Activated T-cell treated with anti-CD3 and anti-CD28 coated beads, Interleukin-2, amount 50 U/mL, for 24 hours (primary cell): ENCODE data around the gene HPSE2.
"Not testable (repeated sequence)": the region's sequence is repeated elsewhere in the genome, so short reads cannot be mapped to it uniquely, and the experiment has no call there.

Experiments used
- DNase-seq: peaks from one replicate; pipeline ENCODE4 v3.0.0-alpha.2; 2020
- H3K27ac Mint-ChIP-seq: 2 replicates; pipeline ENCODE4 v1.8.0; 2020; ENCODE audit warnings: mild to moderate bottlenecking, mixed read lengths
- H3K27me3 Mint-ChIP-seq: 2 replicates; pipeline ENCODE4 v1.8.0; 2020; ENCODE audit warnings: mixed read lengths
- H3K36me3 Mint-ChIP-seq: 2 replicates; pipeline ENCODE4 v1.8.0; 2020; ENCODE audit warnings: low read depth, mixed read lengths
- H3K4me1 Mint-ChIP-seq: 2 replicates; pipeline ENCODE4 v1.8.0; 2020; ENCODE audit warnings: low read depth, mixed read lengths
- H3K4me3 Mint-ChIP-seq: 2 replicates; pipeline ENCODE4 v1.8.0; 2020; ENCODE audit warnings: mild to moderate bottlenecking, moderate library complexity, mixed read lengths
- H3K9me3 Mint-ChIP-seq: 2 replicates; pipeline ENCODE4 v1.8.0; 2020; ENCODE audit warnings: mixed read lengths

Gene HPSE2

DNA sequence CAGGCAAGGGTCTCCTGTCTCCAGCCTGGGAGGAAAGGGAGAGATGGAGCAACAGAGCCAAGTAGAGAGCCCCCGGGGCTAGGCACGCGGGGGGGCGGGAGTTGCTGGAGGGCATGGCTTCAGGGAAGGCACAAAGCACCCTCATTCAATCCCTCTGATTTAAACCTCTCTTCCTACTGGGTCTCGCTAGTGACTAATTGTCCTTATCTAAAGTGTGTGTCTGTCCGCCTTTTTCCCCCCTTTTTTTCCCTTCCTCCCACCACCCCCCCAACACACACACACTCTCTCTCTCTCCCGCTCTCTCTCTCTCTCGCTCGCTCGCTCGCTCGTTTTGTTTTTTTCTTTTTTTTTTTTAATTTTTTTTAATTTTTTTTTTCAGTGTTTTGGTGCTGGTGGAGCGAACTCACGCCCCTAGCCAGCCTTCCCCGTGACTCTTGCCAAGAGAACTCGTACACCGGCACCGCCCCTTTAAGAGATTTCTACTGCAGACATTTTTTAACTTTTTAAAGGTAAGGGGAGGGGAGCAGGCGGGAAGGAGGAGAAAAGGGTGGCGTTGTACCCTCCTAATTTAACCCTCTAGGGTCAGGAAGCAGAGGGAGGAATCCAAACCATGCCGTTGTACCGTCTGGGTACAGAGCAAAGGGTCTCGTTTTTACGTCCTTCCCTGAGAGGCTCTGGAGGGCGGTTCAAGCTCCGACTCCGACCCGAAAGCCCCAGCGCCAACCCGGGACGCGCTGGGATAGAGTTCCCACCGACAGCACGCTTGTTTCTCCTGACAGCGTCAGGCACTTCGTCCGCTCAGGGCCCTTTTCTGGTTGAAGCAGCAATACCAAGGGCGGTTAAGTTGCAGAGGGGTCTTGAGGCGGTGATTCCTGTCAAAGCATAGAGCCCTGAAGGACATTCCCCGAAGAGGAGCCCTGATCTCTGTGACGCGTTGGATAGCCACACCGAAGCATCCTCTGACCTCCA lies at the start of gene HPSE2:
Gene HPSE2, minus strand, starts transcription at position 195 of the 969 bp plus-strand sequence.
- Mint-ChIP-seq H3K27ac (no peak within 1 kb of the TSS), H3K27me3 (peaks cover 82% of the 10 kb centered on the region), H3K4me1 (peaks cover 32% of the 10 kb centered on the region), H3K36me3 (no peaks in the 10 kb centered on the region), H3K9me3 (no peaks in the 10 kb centered on the region), H3K4me3 (peak within 1 kb of the TSS; percentile 72)
- DNase-seq = no peak

DNA sequence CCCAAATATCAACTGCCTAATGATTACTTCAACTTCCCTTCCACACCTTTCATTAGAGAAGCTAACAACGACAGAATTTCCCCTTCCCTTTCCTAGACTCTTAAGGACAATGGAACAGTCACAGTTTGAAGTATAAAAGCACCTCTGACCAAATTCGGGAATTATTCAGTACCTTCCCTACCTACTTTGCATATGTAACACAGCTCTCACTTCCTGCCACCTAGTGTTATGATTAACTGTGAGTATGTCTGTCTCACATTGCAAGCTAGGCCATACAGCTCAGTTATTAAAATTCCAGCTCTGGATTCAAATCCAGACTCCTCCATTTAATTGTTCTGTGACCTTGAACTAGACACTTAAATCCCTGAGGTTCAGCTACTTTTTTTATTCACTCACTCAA lies 44.8 kb upstream of the HPSE2 start:
- Mint-ChIP-seq H3K4me1 (no peaks in the 10 kb centered on the region), H3K9me3 (peaks cover 12% of the 10 kb centered on the region), H3K36me3 (no peaks in the 10 kb centered on the region), H3K4me3 (no peak overlapping the region), H3K27me3 (peaks cover 27% of the 10 kb centered on the region), H3K27ac (no peak overlapping the region)
- no peak for DNase-seq

DNA sequence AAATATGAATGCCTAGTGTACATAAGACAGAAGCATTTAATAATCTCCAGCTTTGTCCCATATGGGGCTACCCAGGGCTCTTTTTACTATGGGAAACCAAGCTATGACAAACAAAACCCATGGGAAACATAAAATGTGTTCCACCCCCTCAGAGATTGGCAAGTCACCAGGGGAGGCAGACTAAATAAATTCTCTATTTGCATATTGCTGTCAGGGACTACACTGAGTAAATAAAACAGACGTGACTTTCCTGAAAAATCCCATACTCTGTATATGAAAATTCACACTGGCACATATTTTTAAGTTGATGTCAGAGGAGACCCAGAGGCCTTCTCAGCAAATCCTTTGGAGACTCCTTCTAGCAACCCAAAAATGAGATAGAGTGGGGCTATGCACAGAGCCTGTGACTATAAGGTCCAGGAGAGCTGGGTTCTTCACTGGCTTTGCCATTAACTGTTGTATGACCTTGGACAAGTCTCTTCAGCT lies 44.0 kb upstream of the HPSE2 start:
- no peak for DNase-seq
- H3K4me1 Mint-ChIP-seq = no peaks in the 10 kb centered on the region
- H3K9me3 Mint-ChIP-seq = peaks cover 12% of the 10 kb centered on the region
- no peak overlapping the region for H3K4me3 Mint-ChIP-seq
- H3K27ac Mint-ChIP-seq = no peak overlapping the region
- H3K36me3 Mint-ChIP-seq = no peaks in the 10 kb centered on the region
- peaks cover 30% of the 10 kb centered on the region for H3K27me3 Mint-ChIP-seq

DNA sequence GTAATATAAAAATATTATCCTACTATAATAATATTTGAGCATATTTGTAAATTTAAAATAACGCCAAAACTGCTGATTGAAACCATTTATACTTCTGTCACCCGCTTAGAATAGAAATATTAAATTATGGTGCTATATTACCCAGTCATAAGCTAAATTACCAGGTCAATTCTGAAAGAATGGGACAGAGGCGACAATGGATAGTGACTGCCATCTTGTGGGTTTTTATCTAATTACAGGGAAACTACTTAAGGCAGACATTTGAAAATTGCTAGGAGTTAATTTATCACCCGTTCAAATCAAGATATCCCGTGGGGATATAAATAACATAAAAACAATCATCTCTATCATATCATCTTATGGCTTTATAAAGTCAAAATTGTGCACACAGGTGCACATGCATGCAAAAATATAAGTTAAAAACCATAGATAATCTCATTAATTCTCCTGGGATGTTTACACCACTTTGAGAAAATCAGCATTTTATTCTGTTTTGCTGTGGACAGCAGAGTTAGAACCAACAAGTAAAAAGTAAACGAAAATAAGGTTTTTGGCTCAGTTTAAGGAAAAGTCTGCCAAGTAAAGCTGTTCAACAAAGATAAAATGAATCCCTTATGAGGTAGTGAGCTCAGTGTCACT lies 41.3 kb upstream of the HPSE2 start:
- H3K27me3 Mint-ChIP-seq = peaks cover 31% of the 10 kb centered on the region

DNA sequence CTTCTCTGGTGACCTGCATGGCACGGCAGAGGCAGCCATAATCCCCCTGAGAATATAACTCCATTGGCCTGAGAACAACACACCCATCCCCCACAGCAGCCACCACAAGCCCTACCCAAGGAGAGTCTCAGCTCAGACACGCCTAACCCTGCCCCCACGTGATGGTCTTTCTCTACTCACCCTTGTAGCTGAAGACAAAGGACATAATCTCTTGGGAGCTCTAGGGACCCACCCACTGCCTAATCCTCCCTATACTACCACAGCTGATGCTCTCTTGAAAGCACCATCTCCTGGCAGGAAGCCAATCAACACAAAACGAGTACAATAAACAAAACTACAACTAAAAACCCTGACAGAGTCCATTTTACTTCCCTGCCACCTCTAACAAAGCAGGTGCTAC lies 30.7 kb upstream of the HPSE2 start:
- Mint-ChIP-seq H3K27me3 (peaks cover 34% of the 10 kb centered on the region), H3K4me3 (no peak overlapping the region), H3K4me1 (no peaks in the 10 kb centered on the region), H3K27ac (no peak overlapping the region), H3K9me3 (peaks cover 2% of the 10 kb centered on the region), H3K36me3 (no peaks in the 10 kb centered on the region)
- DNase-seq = no peak

More for the DNA sequence above, 41.3 kb upstream of the HPSE2 start:
- Mint-ChIP-seq H3K27ac (no peak overlapping the region), H3K36me3 (no peaks in the 10 kb centered on the region), H3K9me3 (no peaks in the 10 kb centered on the region), H3K4me3 (no peak overlapping the region), H3K4me1 (no peaks in the 10 kb centered on the region)
- no peak for DNase-seq

DNA sequence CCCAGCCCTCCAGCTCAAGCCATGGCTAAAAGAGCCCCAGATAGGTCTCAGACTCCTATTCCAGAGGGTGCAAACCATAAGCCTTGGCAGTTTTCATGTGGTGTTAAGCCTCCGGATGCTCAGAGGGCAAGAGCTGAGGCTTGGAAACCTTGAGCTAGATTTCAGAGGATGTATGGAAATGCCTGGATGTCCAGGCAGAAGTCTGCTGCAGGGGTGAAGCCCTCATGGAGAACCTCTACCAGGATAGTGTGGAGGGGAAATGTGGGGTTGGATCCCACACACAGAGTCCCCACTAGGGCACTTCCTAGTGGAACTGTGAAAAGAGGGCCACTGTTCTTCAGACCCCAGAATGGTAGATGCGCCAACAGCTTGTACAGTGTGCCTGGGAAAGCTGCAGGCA lies 13.2 kb upstream of the HPSE2 start:
- no peak overlapping the region for H3K27ac Mint-ChIP-seq
- no peak for DNase-seq
- H3K27me3 Mint-ChIP-seq = peaks cover 41% of the 10 kb centered on the region
- no peaks in the 10 kb centered on the region for H3K4me1 Mint-ChIP-seq
- H3K4me3 Mint-ChIP-seq = no peak overlapping the region
- H3K36me3 Mint-ChIP-seq = no peaks in the 10 kb centered on the region
- peaks cover 8% of the 10 kb centered on the region for H3K9me3 Mint-ChIP-seq

DNA sequence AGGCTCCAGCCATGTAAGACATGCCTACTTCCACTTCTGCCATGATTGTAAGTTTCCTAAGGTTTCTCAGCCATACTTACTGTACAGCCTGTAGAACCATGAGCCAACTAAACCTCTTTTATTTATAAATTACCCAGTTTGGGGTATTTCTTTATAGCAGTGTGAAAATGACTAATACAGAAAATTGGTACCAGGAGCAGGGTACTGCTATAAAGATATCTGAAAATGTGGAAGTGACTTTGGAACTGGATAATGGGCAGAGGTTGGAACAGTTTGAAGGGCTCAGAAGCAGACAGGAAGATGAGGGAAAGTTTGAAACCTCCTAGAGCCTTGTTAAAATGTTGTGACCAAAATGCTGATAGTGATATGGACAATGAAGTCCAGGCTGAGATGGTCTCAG lies 12.2 kb upstream of the HPSE2 start:
- H3K27me3 Mint-ChIP-seq = peaks cover 39% of the 10 kb centered on the region
- H3K27ac Mint-ChIP-seq, H3K9me3 Mint-ChIP-seq, H3K4me3 Mint-ChIP-seq, DNase-seq, H3K36me3 Mint-ChIP-seq, H3K4me1 Mint-ChIP-seq: not testable (repeated sequence)

DNA sequence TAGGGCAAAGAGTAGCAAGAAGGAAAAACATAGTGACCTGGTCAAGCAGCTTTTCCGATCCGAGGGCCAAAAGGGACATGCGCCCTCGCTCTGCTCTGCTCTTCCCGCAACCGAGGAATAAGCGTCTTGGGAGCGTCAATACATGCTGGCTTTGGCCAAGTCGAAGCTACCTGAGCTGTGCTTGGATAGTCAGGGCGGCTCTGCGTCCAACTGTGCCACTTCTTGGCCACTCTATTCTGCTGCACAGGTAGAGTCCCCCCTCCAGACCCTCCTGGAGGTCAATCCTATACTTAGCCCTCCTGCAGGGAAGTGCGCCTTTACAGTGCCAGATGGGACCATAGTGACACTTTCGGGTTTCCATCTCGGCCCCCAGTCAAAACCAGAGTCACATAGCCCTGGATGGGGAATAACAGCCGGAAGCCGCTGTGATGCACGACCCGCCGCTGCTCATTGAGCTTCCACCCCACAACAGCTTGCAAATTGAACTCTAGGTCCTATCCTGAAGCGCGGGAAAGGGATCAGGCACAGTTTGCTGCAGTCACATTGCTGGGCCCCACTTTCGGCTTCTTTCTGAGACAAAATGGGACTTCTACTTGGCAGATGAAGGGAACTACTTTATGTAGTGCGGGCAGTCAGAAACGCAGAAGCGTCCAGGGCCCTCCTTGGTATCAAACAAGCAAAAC lies 1.1 kb upstream of the HPSE2 start:
- no peak overlapping the region for H3K4me3 Mint-ChIP-seq
- H3K36me3 Mint-ChIP-seq = no peaks in the 10 kb centered on the region
- H3K9me3 Mint-ChIP-seq = no peaks in the 10 kb centered on the region
- H3K4me1 Mint-ChIP-seq = peaks cover 32% of the 10 kb centered on the region
- DNase-seq = no peak
- H3K27me3 Mint-ChIP-seq = peaks cover 80% of the 10 kb centered on the region
- H3K27ac Mint-ChIP-seq = no peak overlapping the region

DNA sequence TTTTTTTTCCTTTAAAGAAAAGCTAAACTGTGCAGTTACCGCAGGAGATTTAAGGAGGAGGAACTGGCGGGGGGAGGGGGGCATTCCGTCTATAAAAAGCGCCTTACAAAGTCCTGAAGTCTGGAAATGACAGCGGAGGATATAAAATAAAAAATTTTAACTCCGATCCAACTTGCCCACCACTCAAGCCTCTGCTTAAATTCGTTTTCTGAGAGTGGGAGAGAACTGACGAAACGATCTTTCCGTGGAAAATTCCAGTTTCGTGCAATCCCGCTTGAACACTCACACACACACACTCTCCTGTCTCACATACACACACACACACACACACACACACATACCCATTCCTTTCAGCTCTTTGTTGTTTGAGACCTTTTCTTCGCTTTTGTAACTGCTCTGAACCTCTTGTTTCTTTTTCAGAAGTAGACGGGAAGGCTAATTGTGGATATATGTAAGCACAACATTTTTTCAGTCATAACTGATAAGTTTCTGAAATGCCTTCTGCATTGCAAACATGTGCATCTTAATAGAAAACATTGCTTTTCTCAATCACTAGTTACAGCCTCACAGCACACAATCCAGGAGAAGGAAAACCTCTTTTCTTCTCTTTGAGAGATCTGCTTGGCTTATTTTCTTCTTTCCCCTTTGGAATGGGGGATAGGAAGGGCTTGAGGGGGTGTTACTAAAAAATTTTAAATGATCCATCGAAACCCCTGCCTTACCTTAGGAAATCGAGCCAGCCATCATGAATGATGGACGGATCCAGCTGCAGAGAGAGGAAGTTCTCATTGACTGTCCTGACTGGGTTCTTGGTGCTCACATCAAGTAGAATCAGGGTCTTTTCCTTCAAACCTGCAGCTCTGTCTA lies 628 bp downstream of the HPSE2 start:
- Mint-ChIP-seq H3K4me1 (peaks cover 32% of the 10 kb centered on the region), H3K27me3 (peaks cover 85% of the 10 kb centered on the region), H3K4me3 (peak overlapping the region; percentile 72), H3K27ac (no peak overlapping the region), H3K9me3 (no peaks in the 10 kb centered on the region), H3K36me3 (no peaks in the 10 kb centered on the region)
- DNase-seq = no peak

DNA sequence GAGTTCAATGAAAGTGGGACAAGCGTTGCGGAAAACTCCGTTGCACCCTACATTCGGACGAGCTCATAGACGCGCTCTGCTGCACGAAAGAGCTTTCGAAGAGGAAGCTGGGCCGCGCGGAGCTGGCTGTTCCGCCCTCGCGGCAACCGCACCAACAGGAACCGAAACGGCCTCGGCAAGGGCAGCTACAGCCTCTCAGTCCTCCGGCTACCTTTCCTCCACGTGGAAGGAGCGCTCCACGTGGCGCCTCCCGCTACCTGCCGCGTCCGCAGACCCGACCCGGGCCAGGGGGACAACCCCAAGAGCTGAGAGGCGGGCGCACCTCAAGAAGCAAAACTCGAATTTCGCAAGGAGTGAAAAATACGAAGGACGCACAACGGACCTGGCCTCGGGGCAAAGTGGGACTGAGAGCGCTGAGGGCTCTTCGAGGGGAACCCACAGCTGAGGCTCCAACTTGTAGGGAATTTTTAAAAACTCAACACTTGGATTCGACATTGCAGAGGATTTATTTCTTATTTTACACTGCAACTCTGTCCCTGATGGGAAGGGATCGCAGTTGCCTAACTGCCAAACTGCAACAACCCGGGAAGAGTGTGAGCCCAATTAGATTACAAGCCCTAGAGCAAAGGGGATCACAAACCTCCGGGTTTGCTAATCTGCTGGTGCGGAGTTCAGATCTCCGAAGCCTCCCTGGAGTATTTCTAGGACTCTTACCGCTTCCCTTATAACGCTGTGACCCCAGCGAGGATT lies 1.4 kb downstream of the HPSE2 start:
- Mint-ChIP-seq H3K27ac (no peak overlapping the region), H3K4me1 (peaks cover 32% of the 10 kb centered on the region), H3K36me3 (no peaks in the 10 kb centered on the region), H3K9me3 (no peaks in the 10 kb centered on the region), H3K27me3 (peaks cover 93% of the 10 kb centered on the region), H3K4me3 (peak overlapping the region; percentile 72)
- DNase-seq = peak; percentile 54

DNA sequence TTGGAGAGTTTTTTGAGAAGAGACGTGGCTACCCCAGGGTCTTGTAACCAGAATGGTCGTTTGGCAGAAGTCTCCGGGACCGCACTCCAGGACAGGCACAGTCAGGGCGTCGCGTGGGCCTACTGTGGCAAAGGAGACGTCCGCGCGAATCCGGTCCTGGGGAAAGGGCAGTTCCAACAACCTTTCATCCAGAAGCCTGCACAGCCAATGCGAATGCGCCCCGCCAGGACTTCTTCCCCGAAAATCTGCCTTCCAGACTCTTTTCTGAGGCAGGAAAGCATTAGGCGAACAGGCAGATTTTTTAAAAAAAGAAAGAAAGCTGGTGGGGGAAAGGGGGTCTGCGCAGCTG lies 2.0 kb downstream of the HPSE2 start:
- no peaks in the 10 kb centered on the region for H3K9me3 Mint-ChIP-seq
- no peaks in the 10 kb centered on the region for H3K36me3 Mint-ChIP-seq
- no peak overlapping the region for H3K27ac Mint-ChIP-seq
- H3K27me3 Mint-ChIP-seq = peaks cover 90% of the 10 kb centered on the region
- H3K4me3 Mint-ChIP-seq = peak overlapping the region; percentile 72
- H3K4me1 Mint-ChIP-seq = peaks cover 32% of the 10 kb centered on the region
- DNase-seq = no peak

DNA sequence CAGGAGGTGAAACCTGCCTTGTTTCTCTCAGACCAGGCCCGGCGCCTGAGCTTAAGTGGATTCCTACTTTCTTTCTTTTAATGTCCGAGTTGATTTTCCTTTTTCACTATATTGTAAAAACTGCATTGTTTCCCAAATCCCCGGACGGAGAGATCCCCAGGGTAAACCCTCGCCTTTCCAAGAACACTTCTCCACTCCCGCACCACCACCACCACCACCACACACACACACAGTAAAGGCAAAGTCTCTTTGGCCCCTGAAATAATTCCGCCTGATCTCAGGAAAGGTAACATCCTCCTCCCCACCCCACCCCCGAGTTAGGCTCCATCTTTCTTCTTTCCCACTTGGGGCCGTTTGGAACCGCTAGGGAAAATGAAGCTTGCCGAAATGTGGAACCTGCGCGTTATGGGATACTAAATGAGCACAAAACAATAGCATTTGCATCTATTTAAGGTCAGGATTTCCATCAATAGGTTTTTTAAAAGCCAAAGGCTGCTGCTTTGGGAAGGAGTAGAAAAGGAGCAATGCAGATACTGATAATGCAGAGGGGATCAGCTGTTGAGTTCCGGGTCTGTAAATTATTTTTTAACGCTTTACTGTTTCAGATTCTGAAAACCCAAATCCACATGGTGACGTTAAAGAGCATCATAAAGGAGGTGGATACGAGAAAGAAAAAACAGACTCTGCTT lies 2.5 kb downstream of the HPSE2 start:
- Mint-ChIP-seq H3K9me3 (no peaks in the 10 kb centered on the region), H3K27me3 (peaks cover 91% of the 10 kb centered on the region), H3K36me3 (no peaks in the 10 kb centered on the region), H3K27ac (no peak overlapping the region), H3K4me1 (peaks cover 32% of the 10 kb centered on the region), H3K4me3 (peak overlapping the region; percentile 20)
- no peak for DNase-seq

DNA sequence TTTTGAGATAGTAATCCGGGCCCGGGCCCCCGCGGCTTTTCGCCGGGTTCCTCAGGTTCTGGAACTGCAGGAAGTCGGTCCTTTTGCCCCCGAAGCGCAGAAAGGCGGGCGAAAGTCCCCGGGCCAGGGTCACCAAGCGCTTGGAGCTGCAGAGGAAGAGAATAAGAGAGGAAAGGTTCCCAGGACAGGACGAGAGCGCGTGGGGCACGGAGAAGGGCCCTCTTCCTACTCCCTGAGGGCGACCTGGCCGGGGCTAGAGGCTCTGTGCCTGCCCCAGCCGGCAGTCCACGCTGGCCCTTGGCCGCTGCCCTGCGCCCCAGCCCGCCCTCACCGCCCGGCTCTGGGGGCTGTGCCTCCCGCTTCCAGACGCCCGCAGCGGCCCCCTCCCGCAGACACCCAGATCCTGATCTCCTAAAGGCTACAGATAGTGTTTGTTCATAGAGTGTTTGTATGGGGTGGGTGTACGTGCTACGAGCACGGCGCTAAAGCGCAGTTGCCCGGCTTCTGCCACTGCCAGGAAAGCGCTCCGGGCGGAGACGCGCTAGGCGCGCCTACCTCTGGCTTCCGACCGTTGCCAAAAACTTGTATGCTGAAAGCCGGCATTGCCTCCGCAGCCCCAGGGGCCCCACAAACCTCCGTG lies 3.2 kb downstream of the HPSE2 start:
- peak; percentile 30 for DNase-seq
- H3K4me1 Mint-ChIP-seq = peaks cover 32% of the 10 kb centered on the region
- H3K27me3 Mint-ChIP-seq = peaks cover 91% of the 10 kb centered on the region
- no peaks in the 10 kb centered on the region for H3K36me3 Mint-ChIP-seq
- H3K4me3 Mint-ChIP-seq = no peak overlapping the region
- H3K9me3 Mint-ChIP-seq = no peaks in the 10 kb centered on the region
- H3K27ac Mint-ChIP-seq = no peak overlapping the region
